ENCODE measurements around the gene CPNE5. TPM values are rescaled to one million over a fixed set of nuclear protein-coding genes. Genes with fewer than 3 reads are reported as not detected.

Gene CPNE5
- total RNA-seq, 1 donor from 2014 or later: 24.9 TPM

DNA sequence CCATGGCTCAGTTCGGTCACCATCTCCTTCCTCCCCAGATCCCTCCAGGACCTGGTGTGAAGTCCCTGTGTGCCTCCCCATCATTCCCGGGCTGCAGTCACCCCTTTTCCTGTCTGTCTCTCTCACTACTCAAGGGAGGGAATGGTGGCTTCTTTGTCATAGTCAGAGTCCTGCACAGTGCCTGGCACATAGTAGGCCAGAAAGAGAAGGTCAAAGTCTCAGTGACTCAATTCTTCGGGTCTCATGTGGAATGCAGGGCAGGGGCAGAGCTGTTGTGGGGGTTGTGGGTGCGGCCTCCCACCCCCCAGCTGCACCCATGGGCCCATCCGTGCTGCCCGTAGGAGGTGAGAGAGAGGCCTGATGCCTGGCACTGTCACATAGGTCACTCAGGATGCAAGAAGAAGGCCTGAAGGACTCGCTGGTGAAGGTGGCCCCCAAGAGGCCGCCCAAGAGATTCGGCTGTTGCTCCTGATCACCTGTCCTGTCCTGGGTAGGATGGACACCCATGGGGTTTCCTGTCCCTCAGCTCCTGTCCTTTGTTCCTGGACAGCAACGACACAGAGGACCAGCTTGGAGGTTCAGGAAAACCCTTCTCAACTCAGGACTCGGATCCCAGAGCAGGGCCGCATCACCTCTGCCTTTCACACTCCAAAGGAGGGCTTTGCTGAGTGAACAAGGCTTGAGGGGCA lies 107.5 kb downstream of the CPNE5 start:
- no peak overlapping the region for H3K4me3 Mint-ChIP-seq (ENCODE audit: unreplicated experiment)
- no peak for DNase-seq (ENCODE audit: low spot score)
- H3K27ac Mint-ChIP-seq (ENCODE audit: unreplicated experiment): no peak overlapping the region
- no peaks in the 10 kb centered on the region for H3K36me3 Mint-ChIP-seq (ENCODE audit: low read depth, unreplicated experiment)
- H3K4me1 Mint-ChIP-seq (ENCODE audit: unreplicated experiment): peaks cover 37% of the 10 kb centered on the region
- H3K9me3 Mint-ChIP-seq (ENCODE audit: unreplicated experiment): no peaks in the 10 kb centered on the region
- TF ChIP-seq, protein P1, sequence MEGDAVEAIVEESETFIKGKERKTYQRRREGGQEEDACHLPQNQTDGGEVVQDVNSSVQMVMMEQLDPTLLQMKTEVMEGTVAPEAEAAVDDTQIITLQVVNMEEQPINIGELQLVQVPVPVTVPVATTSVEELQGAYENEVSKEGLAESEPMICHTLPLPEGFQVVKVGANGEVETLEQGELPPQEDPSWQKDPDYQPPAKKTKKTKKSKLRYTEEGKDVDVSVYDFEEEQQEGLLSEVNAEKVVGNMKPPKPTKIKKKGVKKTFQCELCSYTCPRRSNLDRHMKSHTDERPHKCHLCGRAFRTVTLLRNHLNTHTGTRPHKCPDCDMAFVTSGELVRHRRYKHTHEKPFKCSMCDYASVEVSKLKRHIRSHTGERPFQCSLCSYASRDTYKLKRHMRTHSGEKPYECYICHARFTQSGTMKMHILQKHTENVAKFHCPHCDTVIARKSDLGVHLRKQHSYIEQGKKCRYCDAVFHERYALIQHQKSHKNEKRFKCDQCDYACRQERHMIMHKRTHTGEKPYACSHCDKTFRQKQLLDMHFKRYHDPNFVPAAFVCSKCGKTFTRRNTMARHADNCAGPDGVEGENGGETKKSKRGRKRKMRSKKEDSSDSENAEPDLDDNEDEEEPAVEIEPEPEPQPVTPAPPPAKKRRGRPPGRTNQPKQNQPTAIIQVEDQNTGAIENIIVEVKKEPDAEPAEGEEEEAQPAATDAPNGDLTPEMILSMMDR (IDR thresholded peaks at IDR 0.05; ENCODE audit: unreplicated experiment): no peak
- peaks cover 2% of the 10 kb centered on the region for H3K27me3 Mint-ChIP-seq (ENCODE audit: unreplicated experiment)

DNA sequence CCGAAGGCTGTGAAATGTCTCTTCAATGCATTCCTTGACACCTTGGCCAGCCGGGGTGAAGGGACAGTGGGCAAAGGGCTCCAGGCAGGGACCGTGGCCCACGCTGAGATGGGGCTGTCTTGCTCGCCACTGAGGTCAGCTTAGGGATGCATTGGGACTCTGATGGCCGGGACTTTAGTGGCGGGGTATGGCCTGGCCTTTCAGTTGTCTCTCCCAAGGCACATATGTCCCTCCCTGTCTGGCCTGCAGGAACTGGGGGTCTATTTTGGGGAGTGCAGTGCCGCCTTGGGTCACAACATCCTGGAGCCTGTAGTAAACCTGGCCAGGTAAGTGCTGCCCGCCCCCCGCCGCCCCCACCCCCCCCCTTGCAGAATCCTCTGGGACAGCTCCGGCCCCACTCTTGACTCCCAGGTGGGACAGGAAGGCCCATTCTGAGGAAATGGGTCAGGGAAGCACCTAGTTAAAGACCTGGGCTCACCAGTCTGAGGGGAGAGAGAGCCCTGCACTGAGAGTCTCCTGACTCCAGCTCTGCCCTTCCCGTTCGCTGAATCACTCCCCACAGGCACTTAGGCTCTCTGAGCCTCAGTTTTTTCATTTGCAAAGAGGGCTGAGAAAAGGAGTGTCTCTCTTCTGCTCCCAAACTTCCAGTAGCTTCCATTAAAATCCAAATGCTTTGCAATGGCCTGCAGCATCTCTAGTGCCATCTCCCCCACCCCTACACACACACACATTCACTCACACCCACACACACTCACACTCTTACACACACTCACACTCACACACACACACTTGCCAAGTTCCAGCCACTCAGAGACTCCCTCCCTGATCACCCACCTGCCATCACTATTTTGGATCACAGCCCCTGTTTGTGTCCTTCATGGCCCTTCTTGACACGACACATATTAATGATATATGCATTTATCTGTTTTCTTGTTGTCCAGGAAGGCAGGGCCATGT lies 108.5 kb downstream of the CPNE5 start:
- H3K27me3 Mint-ChIP-seq (ENCODE audit: unreplicated experiment): peaks cover 2% of the 10 kb centered on the region
- H3K36me3 Mint-ChIP-seq (ENCODE audit: low read depth, unreplicated experiment): no peaks in the 10 kb centered on the region
- H3K4me3 Mint-ChIP-seq (ENCODE audit: unreplicated experiment): peak overlapping the region; percentile 17
- TF ChIP-seq, protein P1 (IDR thresholded peaks at IDR 0.05; ENCODE audit: unreplicated experiment): no peak
- peaks cover 37% of the 10 kb centered on the region for H3K4me1 Mint-ChIP-seq (ENCODE audit: unreplicated experiment)
- H3K9me3 Mint-ChIP-seq (ENCODE audit: unreplicated experiment): no peaks in the 10 kb centered on the region
- no peak for DNase-seq (ENCODE audit: low spot score)
- peak overlapping the region; percentile 70 for H3K27ac Mint-ChIP-seq (ENCODE audit: unreplicated experiment)

DNA sequence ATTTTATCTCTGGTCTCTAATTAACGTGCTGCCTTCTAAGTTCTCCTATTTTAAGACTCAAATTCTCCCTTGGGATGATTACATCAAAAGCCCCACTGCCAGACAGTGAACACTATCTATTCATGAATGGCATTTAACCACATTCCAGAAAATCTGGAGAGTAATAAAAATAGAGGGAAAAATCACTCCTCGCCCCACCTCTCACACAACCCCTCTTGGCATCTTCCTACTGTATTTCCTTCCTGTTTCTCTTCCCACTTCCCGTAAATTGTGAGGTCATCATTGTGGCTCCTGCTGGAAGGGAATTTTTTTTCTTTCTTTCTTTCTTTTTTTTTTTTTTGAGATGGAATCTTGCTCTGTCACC lies 110.1 kb downstream of the CPNE5 start:
- Mint-ChIP-seq H3K4me1 (ENCODE audit: unreplicated experiment) (peaks cover 34% of the 10 kb centered on the region), H3K36me3 (ENCODE audit: low read depth, unreplicated experiment) (no peaks in the 10 kb centered on the region), H3K27ac (ENCODE audit: unreplicated experiment) (peak overlapping the region; percentile 74), H3K27me3 (ENCODE audit: unreplicated experiment) (peaks cover 2% of the 10 kb centered on the region), H3K4me3 (ENCODE audit: unreplicated experiment) (no peak overlapping the region), H3K9me3 (ENCODE audit: unreplicated experiment) (no peaks in the 10 kb centered on the region)
- TF ChIP-seq, protein P1 (IDR thresholded peaks at IDR 0.05; ENCODE audit: unreplicated experiment): no peak
- no peak for DNase-seq (ENCODE audit: low spot score)

DNA sequence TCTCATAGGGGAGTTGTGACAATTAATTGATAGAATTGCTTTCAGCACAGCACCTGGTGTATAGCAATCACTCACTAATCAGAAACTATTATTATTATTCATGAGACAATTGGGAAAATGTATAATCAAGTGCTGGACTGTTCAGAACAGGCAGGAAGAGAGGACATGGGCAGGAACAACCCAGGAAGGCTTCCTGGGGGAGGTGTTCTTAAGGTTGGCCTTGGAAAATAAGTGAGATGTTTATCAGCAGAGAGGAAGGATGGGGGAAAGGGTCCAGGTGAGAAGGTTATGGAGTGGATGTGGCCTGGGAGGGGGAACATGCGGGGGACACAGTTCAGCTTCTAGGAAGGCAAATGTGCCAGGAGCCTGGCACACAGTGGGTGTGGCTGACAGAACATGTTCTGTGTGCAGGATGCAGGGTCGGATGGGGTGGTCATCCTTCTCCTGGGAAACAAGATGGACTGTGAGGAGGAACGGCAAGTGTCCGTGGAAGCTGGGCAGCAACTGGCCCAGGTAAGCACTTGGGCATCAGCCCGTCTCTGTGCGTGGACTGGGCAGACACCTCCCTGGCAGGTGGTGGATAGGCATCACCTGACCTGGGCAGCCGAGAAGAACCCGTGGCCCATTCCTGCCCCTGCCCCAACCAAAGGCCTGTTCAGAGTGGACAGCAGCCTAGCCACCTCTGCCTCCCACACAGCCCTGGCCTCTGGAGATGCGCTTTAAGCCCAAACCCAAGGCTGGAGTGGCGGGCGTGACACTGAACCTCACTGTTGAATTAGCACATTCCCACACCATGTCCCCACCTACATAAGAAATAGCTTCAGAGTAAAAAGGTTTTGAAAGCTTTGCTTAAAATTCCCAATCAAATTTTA lies 110.7 kb downstream of the CPNE5 start:
- Mint-ChIP-seq H3K9me3 (ENCODE audit: unreplicated experiment) (no peaks in the 10 kb centered on the region), H3K27me3 (ENCODE audit: unreplicated experiment) (peaks cover 2% of the 10 kb centered on the region), H3K36me3 (ENCODE audit: low read depth, unreplicated experiment) (no peaks in the 10 kb centered on the region), H3K4me1 (ENCODE audit: unreplicated experiment) (peaks cover 34% of the 10 kb centered on the region), H3K4me3 (ENCODE audit: unreplicated experiment) (peak overlapping the region; percentile 42), H3K27ac (ENCODE audit: unreplicated experiment) (peak overlapping the region; percentile 74)
- TF ChIP-seq, protein P1 (IDR thresholded peaks at IDR 0.05; ENCODE audit: unreplicated experiment): no peak
- no peak for DNase-seq (ENCODE audit: low spot score)
